Transverse colon (tissue), 4 donors: ENCODE measurements around the gene UBE2L3. TPM values are rescaled to one million over a fixed set of nuclear protein-coding genes. Genes with fewer than 3 reads are reported as not detected.

Experiments
- DNase-seq: peaks from one replicate; pipeline ENCODE4 v3.0.0-alpha.2; 2019
- H3K27ac ChIP-seq, 4 donors: fragments of 200-600 bp; sonication (generic); 2 replicates each; pipeline ENCODE4 v1.5.1; 2016 to 2018; ENCODE audit warnings: inconsistent platforms in 4 of 4
- H3K27me3 ChIP-seq: fragments of 200-600 bp; sonication (generic); 2 replicates; pipeline ENCODE4 v1.5.1; 2017; ENCODE audit warnings: inconsistent platforms
- H3K36me3 ChIP-seq, 4 donors: fragments of 200-600 bp; sonication (generic); 2 replicates each; pipeline ENCODE4 v1.5.1; 2017 to 2019; ENCODE audit warnings: inconsistent platforms in 4 of 4
- H3K4me1 ChIP-seq, 4 donors: fragments of 200-600 bp; sonication (generic); 2 replicates each; pipeline ENCODE4 v1.5.1; 2017 to 2020; ENCODE audit warnings: inconsistent platforms in 4 of 4
- H3K4me3 ChIP-seq, 4 donors: fragments of 200-600 bp; sonication (generic); 1 replicate in 1 of 4; 2 replicates in 3 of 4; pipeline versions ENCODE4 v1.5.1 to v1.6.1; 2017 to 2019; ENCODE audit warnings: inconsistent platforms in 4 of 4
- H3K9me3 ChIP-seq, 2 donors: fragments of 200-600 bp; sonication (generic); 2 replicates each; pipeline ENCODE4 v1.5.1; 2017 to 2019; ENCODE audit warnings: inconsistent platforms in 2 of 2
- CTCF ChIP-seq, 5 experiments: fragments of 200-600 bp in 3 of 5; fragments of 450-650 bp in 2 of 5; sonication (generic) in 3 of 5; IDR thresholded peaks; 1 replicate in 2 of 5; 2 replicates in 3 of 5; pipeline ENCODE4 v1.5.1; 2016 to 2017; ENCODE audit warnings: antibody characterized with exemption in 5 of 5, inconsistent platforms in 3 of 5, mild to moderate bottlenecking in 2 of 5, moderate library complexity in 1 of 5
- EP300 ChIP-seq: sonication (generic); formaldehyde crosslinking; IDR thresholded peaks from one replicate; pipeline ENCODE4 v1.6.1; 2017; ENCODE audit warnings: antibody characterized with exemption, low read depth
- POLR2A ChIP-seq: fragments of 450-650 bp; IDR thresholded peaks from one replicate; pipeline ENCODE4 v1.6.1; 2016; ENCODE audit warnings: antibody characterized with exemption, mild to moderate bottlenecking, moderate library complexity
- POLR2AphosphoS5 ChIP-seq, 3 donors: sonication (generic); formaldehyde crosslinking; IDR thresholded peaks; one replicate each; pipeline ENCODE4 v1.6.1; 2016; ENCODE audit warnings: antibody characterized with exemption in 3 of 3
- WGBS, 2 donors: methylation state at CpG; one replicate each; pipeline ENCODE4 v1.1.5; 2018; ENCODE audit warnings: low coverage in 1 of 2; 5-methylcytosine and 5-hydroxymethylcytosine counted together
- in situ Hi-C, 4 donors: fragments of 200-750 bp; cut with MboI; loops; one replicate each; pipeline versions ENCODE4 v1.15.0 to v1.15.1; 2017; ENCODE audit warnings: low sequenced_read_pairs in 3 of 4, low pct_ligation_motif_present in 1 of 4, low pct_unique_long_range_greater_than_20kb in 1 of 4
- intact Hi-C: fragments of 100-400 bp; cut with DNase I; formaldehyde crosslinking; loops from one replicate; pipeline ENCODE4 v1.15.1; 2023; ENCODE audit warnings: low total_unique reads
- total RNA-seq, 4 donors: library from RNA; depleted of rRNA; stranded (reverse); fragments of >200 nt; gene quantifications; one replicate each; pipeline ENCODE4 v1.1.0, GENCODE V29; 2016

UBE2L3 gene
- total RNA-seq, 4 donors from 2014 or later = 21.9 to 48.7 (median 33.5) TPM

- peaks cover 0 to 26% (median 6%) of the 10 kb centered on the region in 4 donors for H3K4me1 ChIP-seq
- intact Hi-C loops = no loop called here
- TF ChIP-seq POLR2A = no peak
- TF ChIP-seq POLR2AphosphoS5 (IDR thresholded peaks at IDR 0.05) = no peak
- no peak for TF ChIP-seq EP300
- TF ChIP-seq CTCF (IDR thresholded peaks at IDR 0.05) = no peak
Observed at GRCh38 chr22:21622011-21622918, 54.8 kb downstream of the UBE2L3 start.

GRCh38 chr22:21622919-21623647 is 55.6 kb downstream of the UBE2L3 start:
- Histone ChIP-seq H3K36me3 (peaks cover 0 to 3% (median 1%) of the 10 kb centered on the region in 4 donors), H3K27me3 (no peaks in the 10 kb centered on the region), H3K4me3 (no peak overlapping the region), H3K9me3 (no peaks in the 10 kb centered on the region), H3K4me1 (peaks cover 0 to 26% (median 8%) of the 10 kb centered on the region in 4 donors), H3K27ac (no peak overlapping the region)
- no peak for TF ChIP-seq EP300
- TF ChIP-seq POLR2A = no peak
- no peak for TF ChIP-seq POLR2AphosphoS5 (IDR thresholded peaks at IDR 0.05)
- no peak for TF ChIP-seq CTCF (IDR thresholded peaks at IDR 0.05)
- intact Hi-C loops (no loop called here), in situ Hi-C loops (no loop called here)
- WGBS, 2 donors = 93 to 98% methylated on average over 10 to 23 of the region's 23 CpGs
- DNase-seq = no peak

More at GRCh38 chr22:21622011-21622918, 54.8 kb downstream of the UBE2L3 start:
- in situ Hi-C loops = no loop called here
- H3K9me3 ChIP-seq = no peaks in the 10 kb centered on the region
- DNase-seq = no peak
- WGBS, 2 donors = 64 to 67% methylated on average over 8 to 17 of the region's 17 CpGs
- no peak overlapping the region for H3K4me3 ChIP-seq
- H3K27me3 ChIP-seq = no peaks in the 10 kb centered on the region
- no peak overlapping the region for H3K27ac ChIP-seq
- H3K36me3 ChIP-seq = peaks cover 0 to 4% (median 1%) of the 10 kb centered on the region in 4 donors

DNA sequence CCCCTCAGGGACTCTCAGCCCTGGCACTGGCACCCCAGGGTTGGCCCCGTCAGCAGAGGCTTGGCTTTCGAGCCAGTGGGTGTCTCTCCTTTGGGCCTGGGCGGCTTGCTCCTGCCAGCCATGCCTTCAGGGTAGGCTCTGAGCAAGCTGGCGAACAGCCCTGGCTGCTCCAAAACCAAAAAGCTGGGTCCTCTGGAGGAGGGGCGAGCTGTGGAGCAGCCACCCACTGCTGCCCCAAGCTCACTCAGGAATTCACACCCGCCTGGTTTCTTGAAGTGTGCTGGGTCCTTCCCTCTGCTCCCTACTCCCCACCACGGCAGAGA is 56.1 kb downstream of the UBE2L3 start:
- Histone ChIP-seq H3K36me3 (peaks cover 0 to 3% (median 0%) of the 10 kb centered on the region in 4 donors), H3K27me3 (no peaks in the 10 kb centered on the region), H3K27ac (no peak overlapping the region), H3K9me3 (no peaks in the 10 kb centered on the region), H3K4me3 (no peak overlapping the region), H3K4me1 (peaks cover 2 to 30% (median 12%) of the 10 kb centered on the region in 4 donors)
- no peak for DNase-seq
- intact Hi-C loops = no loop called here
- in situ Hi-C loops = no loop called here
- 83% methylated on average over 7 of the region's 7 CpGs; no CpG with 5 or more reads in 1 of the 2 donors for WGBS, 2 donors
- TF ChIP-seq POLR2AphosphoS5 (IDR thresholded peaks at IDR 0.05) (no peak), POLR2A (no peak), CTCF (IDR thresholded peaks at IDR 0.05) (no peak), EP300 (no peak)
